Activated T-helper 1 cell treated with anti-CD3 and anti-CD28 coated beads, Interleukin-12 subunit alpha, Interleukin-12 subunit beta, Interleukin-2, Interleukin-4 antibody, amounts not matched to agents 30 ng/mL and 10 ng/mL and 1 ng/mL, durations not matched to agents 14 hours and 24 hours and 36 hours (primary cell): ENCODE results near the gene VIL1. TPM values are rescaled to one million over a fixed set of nuclear protein-coding genes. Genes with fewer than 3 reads are reported as not detected.

Source experiments
- DNase-seq: peaks from one replicate; pipeline ENCODE4 v3.0.0; 2021; ENCODE audit warnings: low spot score
- H3K27ac Mint-ChIP-seq: one replicate; pipeline ENCODE4 v1.8.0; 2021; ENCODE audit warnings: mild to moderate bottlenecking, mixed read lengths
- H3K27me3 Mint-ChIP-seq: one replicate; pipeline ENCODE4 v1.8.0; 2022; ENCODE audit warnings: mild to moderate bottlenecking, moderate library complexity, mixed read lengths; ENCODE audit not compliant: insufficient read depth
- H3K36me3 Mint-ChIP-seq: one replicate; pipeline ENCODE4 v1.8.0; 2021; ENCODE audit warnings: low read depth, mixed read lengths
- H3K4me1 Mint-ChIP-seq: one replicate; pipeline ENCODE4 v1.8.0; 2021; ENCODE audit warnings: low read depth, mixed read lengths
- H3K4me3 Mint-ChIP-seq: one replicate; pipeline ENCODE4 v1.8.0; 2021; ENCODE audit warnings: mild to moderate bottlenecking, moderate library complexity, mixed read lengths
- H3K9me3 Mint-ChIP-seq: one replicate; pipeline ENCODE4 v1.8.0; 2021; ENCODE audit warnings: mixed read lengths
- intact Hi-C: fragments of 100-400 bp; cut with micrococcal nuclease; formaldehyde crosslinking; loops from one replicate; pipeline ENCODE4 v1.15.1; 2024
- total RNA-seq: library from RNA; stranded (reverse); gene quantifications from 2 replicates; pipeline ENCODE4 v1.2.3, GENCODE V29; 2022

Gene VIL1
- total RNA-seq, 1 donor from 2014 or later: not detected

DNA sequence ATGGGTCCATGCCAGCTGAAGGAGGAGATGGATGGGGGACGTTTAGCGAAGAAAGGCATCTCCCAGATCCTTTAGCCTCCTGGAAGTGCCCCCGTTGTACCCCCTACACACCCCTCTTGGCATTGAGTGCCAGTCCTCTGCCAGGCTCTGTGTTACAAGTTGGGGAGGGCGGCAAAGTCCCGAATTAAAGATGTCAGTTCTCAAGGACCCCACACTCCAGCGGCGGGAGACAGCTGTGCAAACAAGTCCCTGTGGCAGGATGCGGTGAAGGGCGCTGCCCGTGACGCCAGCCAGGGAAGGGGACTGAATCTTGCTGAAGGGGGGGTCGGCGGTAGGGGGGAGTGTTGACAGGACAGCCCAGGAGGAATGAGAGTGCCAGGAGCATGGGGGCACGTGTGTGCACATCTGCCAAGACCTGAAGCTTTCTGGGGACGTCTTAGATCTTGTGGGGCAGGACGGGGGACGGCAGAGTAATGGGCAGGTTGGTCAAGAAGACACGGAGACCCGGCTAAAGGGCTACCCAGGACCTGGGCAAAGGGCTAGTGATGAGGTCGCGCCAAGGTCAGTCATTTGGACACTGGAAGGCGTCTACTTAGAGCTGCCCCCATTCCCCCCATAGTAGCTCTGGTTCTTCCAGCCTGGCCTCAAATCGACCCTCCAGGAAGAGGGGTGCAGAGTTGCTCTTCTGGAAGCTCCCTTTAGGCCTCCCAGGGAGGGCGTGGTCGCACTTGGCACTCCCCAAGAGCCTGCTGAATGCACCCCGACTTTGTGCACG is 22.0 kb upstream of the VIL1 start:
- Mint-ChIP-seq H3K9me3 (no peaks in the 10 kb centered on the region), H3K27ac (peak overlapping the region; percentile 98), H3K36me3 (no peaks in the 10 kb centered on the region), H3K4me1 (peaks cover 40% of the 10 kb centered on the region), H3K27me3 (peaks cover 3% of the 10 kb centered on the region), H3K4me3 (peak overlapping the region; percentile 94)
- intact Hi-C loops: loop anchor here (1.0 to 10.0 kb wide), 14 partner anchors 9 to 990 kb away; partner anchors contain the start of genes AAMP, BCS1L, CNOT9 and CNPPD1
- peak; percentile 69 for DNase-seq

DNA sequence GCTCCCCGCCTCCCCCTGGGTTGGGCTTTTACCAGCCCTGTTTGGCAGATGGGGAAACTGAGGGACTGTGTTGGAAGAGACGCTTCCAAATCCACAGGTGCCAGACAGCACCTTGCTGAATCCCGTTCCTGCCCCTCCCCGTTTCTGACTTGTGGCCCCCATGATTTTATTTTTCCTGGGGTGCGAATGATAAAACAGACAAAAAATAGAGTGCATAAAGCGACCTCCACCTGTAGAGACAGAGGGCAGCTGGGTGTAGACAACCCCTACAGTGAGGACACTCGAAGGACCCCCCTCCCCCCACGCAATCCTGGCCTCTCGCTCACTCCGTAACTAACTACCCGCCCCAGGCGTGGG is 21.5 kb upstream of the VIL1 start:
- Mint-ChIP-seq H3K4me1 (peaks cover 40% of the 10 kb centered on the region), H3K27ac (peak overlapping the region; percentile 98), H3K27me3 (peaks cover 3% of the 10 kb centered on the region), H3K36me3 (peaks cover 3% of the 10 kb centered on the region), H3K9me3 (no peaks in the 10 kb centered on the region), H3K4me3 (peak overlapping the region; percentile 94)
- intact Hi-C loops: loop anchor here (2.0 to 10.0 kb wide), 7 partner anchors 75 to 990 kb away; partner anchors contain the start of genes CNPPD1, DNAJB2, DNPEP and RETREG2
- no peak for DNase-seq

DNA sequence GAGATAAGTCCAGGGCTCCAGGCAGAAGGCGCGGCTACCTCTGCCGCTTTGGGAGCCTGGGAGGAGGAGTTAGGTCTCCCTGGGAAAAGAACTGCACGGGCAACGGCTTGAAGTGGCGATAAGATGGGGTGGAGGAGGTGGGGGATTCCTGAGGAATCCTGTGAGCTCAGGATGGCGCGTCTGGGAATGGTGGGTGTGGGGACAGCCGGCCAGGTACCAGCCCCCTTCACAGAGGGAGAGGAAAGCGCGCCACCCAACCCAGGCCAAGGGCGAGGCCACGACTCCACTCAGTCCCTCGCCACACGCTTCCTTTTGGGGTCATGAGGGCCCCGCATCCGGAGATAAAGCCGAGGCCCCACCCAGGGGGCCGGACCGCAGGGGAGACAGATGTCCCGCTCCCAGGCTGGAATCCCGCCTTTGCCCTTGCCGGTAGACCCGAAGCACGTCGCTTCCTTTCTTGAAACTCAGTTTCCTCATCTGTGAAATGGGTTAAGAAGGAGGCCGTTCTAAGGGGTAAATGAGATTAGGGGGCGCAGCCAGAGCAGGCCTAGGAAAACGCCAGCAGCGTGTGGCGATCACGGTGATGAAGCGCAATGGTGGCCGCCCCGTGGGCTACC is 21.0 kb upstream of the VIL1 start:
- H3K9me3 Mint-ChIP-seq: no peaks in the 10 kb centered on the region
- peaks cover 40% of the 10 kb centered on the region for H3K4me1 Mint-ChIP-seq
- intact Hi-C loops: loop anchor here (2.0 to 10.0 kb wide), 9 partner anchors 75 to 989 kb away; partner anchors contain the start of genes CNPPD1, DNAJB2, DNPEP and RETREG2
- peaks cover 5% of the 10 kb centered on the region for H3K36me3 Mint-ChIP-seq
- peak overlapping the region; percentile 98 for H3K27ac Mint-ChIP-seq
- peak; percentile 68 for DNase-seq
- peaks cover 3% of the 10 kb centered on the region for H3K27me3 Mint-ChIP-seq
- H3K4me3 Mint-ChIP-seq: peak overlapping the region; percentile 94

DNA sequence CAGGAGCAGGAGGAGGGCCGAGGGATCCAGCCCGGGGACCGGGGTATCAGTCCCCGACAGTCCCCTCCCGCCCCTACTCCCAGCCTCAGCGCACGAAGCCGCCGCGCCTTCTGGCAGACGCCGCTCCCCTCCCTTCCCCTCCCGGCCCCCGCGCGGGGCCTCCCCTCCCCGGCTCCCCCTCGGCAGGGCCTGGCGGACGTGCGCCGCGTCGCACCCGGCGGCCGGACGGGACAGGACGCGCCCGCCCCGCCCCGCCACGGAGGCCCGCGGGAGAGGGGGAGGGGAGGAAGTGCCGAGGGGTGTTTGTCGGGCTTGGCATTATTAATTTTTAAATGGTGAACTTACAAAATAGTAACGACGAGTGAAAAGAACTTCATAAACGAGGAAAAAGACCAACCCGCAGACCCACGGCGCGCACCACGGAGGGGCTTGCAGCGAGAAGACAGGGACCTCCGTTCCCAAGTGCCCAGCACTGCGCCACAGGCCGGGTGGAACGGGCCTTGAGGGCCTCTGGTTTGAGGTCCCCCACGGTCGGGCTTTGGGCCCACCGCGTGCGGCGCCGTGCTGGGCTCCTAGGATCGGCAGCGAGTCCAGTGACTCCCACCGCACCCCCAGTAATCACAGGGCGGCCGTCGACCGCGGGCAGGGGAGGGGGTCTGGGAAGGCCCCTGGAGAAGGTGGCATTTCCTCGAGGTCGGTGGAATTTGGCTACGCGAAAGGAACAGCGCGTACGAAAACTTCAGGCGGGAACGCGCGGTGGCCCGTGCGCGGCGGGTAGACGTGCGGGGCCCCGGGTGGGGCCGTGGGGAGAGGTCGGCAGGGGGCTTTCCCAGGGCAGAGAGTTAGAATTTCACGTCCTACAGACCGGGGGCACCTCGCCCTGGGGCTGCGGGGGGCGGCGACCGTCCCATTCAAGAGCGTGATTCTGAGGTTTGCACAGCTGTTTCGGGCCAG is 20.2 kb upstream of the VIL1 start:
- Mint-ChIP-seq H3K27me3 (no peaks in the 10 kb centered on the region), H3K9me3 (no peaks in the 10 kb centered on the region), H3K4me1 (peaks cover 40% of the 10 kb centered on the region), H3K27ac (peak overlapping the region; percentile 98), H3K4me3 (peak overlapping the region; percentile 94), H3K36me3 (peaks cover 8% of the 10 kb centered on the region)
- DNase-seq: peak; percentile 56
- intact Hi-C loops: loop anchor here (2.0 to 10.0 kb wide), 7 partner anchors 180 to 989 kb away; partner anchors contain the start of genes CNPPD1, DNPEP, RETREG2 and TTLL4

DNA sequence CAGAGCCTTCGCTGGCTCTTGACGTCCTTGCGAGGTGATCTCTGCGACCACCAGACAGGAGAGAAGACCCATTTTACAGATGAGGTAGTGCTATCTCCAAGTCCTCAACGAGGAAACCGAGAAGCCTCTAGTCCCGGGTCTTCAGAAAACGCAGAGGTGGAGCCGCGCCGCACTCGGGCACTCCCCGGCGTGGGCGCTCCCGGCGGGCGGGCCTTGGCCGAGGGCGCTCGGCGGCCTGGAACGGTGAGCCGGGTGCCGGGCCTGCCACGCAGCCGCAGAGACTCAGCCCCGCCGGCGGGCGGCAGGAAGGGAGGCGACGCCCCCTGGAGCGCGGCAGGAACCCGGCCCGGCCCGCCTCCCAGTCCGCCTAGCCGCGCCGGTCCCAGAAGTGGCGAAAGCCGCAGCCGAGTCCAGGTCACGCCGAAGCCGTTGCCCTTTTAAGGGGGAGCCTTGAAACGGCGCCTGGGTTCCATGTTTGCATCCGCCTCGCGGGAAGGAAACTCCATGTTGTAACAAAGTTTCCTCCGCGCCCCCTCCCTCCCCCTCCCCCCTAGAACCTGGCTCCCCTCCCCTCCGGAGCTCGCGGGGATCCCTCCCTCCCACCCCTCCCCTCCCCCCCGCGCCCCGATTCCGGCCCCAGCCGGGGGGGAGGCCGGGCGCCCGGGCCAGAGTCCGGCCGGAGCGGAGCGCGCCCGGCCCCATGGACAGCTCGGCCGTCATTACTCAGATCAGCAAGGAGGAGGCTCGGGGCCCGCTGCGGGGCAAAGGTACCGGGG is 19.3 kb upstream of the VIL1 start, which contains the start of gene CTDSP1:
Gene CTDSP1, plus strand, starts transcription at position 478 of the 776 bp plus-strand sequence. Its CDS starts 223 bp downstream, at position 701.
- Mint-ChIP-seq H3K27me3 (no peaks in the 10 kb centered on the region), H3K27ac (peak within 1 kb of the TSS; percentile 87), H3K36me3 (peaks cover 13% of the 10 kb centered on the region), H3K4me3 (peak within 1 kb of the TSS; percentile 93), H3K4me1 (peaks cover 32% of the 10 kb centered on the region), H3K9me3 (no peaks in the 10 kb centered on the region)
- intact Hi-C loops: loop anchor here (2.0 to 10.0 kb wide), 7 partner anchors 181 to 988 kb away; partner anchors contain the start of genes CNPPD1, DNPEP, RETREG2 and TTLL4
- peak; percentile 92 for DNase-seq

DNA sequence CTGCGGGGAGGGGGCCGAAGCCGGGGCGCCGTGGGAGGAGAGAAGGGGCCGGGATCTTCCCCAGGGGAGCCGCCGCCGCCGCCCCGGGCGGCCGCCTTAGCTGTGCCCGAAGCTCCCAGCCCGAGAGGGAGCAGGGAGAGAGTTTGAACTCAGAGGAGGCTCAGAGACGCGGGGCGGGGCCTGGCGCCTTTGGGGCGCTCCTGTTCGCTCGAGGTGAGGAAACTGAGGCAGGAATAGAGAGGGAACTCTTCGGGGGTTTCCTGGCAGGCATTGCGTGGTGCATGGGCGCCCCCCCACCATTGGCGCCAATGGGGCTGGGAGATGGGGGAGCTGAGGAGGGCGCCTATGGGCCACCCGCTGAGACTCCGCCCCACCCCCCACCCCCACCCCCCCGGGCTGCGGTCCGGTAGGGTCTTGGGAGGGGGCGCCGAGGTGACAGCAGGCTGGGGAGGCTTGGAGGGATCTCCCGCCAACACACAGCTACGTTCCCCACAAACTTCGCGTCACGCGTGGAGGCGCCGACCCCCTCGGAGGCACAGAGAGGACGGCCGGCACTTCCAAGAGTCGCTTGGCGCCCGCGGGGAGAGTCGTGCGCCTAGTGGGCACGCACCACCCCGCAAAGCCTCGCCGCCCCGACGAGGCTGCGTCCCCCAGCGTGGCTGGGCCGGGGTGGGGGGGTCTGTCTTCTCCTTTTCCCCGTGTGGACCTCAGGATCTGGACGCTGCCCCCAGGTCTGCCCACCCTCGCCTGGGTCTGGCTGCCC is 18.6 kb upstream of the VIL1 start:
- Mint-ChIP-seq H3K36me3 (peaks cover 13% of the 10 kb centered on the region), H3K4me3 (peak overlapping the region; percentile 93), H3K9me3 (no peaks in the 10 kb centered on the region), H3K27ac (peak overlapping the region; percentile 87), H3K27me3 (no peaks in the 10 kb centered on the region), H3K4me1 (peaks cover 27% of the 10 kb centered on the region)
- peak; percentile 24 for DNase-seq
- intact Hi-C loops: no loop called here

DNA sequence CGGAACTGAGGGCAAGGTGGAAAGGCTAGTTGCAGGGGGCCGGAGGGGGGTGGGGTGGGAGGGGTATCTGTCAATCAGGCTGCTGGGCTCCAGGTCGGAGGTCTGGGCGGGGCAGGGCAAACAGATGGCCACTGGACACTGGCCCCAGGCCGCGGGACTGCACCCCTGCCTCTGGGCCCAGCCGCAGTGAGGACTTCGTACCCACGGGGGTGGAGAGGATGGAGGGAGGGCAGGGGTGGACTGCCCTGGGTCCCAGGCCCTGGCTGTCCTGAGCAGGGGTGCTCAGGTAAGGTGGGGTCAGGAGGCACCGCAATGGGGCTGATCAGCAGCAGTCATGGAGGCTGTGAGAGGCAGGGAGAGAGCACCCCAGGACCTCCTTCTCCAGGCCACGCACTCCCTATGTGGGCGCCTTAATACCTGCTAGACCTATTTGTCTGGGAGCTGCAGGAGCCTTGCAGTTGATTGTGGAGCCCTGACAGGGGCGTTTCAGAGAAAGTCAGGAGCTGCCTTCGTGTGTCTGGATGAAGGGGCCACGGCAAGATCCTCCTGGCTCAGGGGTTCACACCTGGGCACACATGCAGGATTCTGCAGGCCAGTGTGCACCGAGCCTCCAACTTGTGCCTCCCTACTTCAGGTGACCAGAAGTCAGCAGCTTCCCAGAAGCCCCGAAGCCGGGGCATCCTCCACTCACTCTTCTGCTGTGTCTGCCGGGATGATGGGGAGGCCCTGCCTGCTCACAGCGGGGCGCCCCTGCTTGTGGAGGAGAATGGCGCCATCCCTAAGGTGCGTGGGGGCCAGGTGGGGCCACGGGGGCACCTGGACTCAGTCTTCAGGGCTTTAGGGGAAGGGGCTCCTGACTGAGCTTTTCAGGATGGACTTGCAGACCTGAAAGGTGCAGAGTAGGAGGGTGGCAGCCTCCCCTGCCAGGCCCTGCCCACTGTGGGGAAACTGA is 17.7 kb upstream of the VIL1 start:
- Mint-ChIP-seq H3K27me3 (no peaks in the 10 kb centered on the region), H3K9me3 (no peaks in the 10 kb centered on the region), H3K36me3 (peaks cover 13% of the 10 kb centered on the region), H3K4me3 (peak overlapping the region; percentile 93), H3K27ac (no peak overlapping the region), H3K4me1 (peaks cover 28% of the 10 kb centered on the region)
- no peak for DNase-seq
- intact Hi-C loops: no loop called here

DNA sequence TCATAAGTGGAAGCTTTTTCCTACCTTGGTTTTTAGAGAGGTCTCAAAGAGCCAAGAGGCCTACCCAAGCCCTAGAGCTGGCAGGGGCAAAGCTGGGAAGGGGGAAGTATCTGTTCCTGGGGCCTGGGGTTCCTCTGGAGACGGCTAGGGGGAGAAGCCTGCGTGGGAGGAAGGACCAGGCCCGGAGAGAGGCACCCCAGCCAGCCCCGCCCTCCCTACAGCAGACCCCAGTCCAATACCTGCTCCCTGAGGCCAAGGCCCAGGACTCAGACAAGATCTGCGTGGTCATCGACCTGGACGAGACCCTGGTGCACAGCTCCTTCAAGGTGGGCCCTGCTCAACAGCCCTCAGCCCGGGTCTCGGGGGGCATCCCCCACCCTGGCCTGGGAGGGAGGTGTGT is 17.0 kb upstream of the VIL1 start:
- peaks cover 25% of the 10 kb centered on the region for H3K4me1 Mint-ChIP-seq
- peaks cover 13% of the 10 kb centered on the region for H3K36me3 Mint-ChIP-seq
- no peaks in the 10 kb centered on the region for H3K27me3 Mint-ChIP-seq
- no peak overlapping the region for H3K27ac Mint-ChIP-seq
- intact Hi-C loops: no loop called here
- H3K9me3 Mint-ChIP-seq: no peaks in the 10 kb centered on the region
- no peak for DNase-seq
- H3K4me3 Mint-ChIP-seq: peak overlapping the region; percentile 93

DNA sequence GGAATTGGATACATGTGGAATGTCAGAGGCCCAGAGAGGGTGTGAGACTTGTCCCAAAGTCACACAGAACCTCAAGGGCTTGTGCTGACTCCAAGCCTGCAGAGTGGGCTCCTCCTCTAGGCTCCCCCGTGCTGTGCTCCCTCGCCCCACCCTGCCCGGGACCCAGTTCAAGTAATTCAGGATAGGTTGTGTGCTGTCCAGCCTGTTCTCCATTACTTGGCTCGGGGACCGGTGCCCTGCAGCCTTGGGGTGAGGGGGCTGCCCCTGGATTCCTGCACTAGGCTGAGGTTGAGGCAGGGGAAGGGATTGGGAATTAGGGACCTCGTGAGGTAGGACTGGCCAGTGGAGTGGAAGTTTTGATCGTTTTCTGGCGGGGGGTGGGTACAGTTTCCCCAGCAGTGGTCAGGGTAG is 16.4 kb upstream of the VIL1 start:
- H3K9me3 Mint-ChIP-seq: no peaks in the 10 kb centered on the region
- no peak overlapping the region for H3K27ac Mint-ChIP-seq
- H3K27me3 Mint-ChIP-seq: no peaks in the 10 kb centered on the region
- peaks cover 13% of the 10 kb centered on the region for H3K36me3 Mint-ChIP-seq
- intact Hi-C loops: no loop called here
- no peak for DNase-seq
- peaks cover 25% of the 10 kb centered on the region for H3K4me1 Mint-ChIP-seq
- peak overlapping the region; percentile 33 for H3K4me3 Mint-ChIP-seq

DNA sequence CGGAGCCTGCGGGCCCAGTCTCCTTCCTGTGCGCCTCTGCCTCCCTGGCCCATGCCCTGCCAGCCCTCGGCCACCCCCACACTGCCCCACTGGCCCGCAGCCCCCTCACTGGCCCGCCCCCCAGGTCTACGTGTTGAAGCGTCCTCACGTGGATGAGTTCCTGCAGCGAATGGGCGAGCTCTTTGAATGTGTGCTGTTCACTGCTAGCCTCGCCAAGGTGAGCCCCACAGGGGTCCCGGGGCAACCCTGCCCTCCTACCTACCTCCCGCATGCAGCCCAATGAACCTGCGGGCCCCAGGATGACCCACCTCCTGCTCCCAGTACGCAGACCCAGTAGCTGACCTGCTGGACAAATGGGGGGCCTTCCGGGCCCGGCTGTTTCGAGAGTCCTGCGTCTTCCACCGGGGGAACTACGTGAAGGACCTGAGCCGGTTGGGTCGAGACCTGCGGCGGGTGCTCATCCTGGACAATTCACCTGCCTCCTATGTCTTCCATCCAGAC is 16.0 kb upstream of the VIL1 start:
- Mint-ChIP-seq H3K27ac (no peak overlapping the region), H3K4me1 (peaks cover 24% of the 10 kb centered on the region), H3K27me3 (no peaks in the 10 kb centered on the region), H3K36me3 (peaks cover 13% of the 10 kb centered on the region), H3K4me3 (no peak overlapping the region), H3K9me3 (no peaks in the 10 kb centered on the region)
- no peak for DNase-seq
- intact Hi-C loops: no loop called here
